Transverse colon (tissue), 4 donors: ENCODE results near the gene ARHGAP24. TPM values are rescaled to one million over a fixed set of nuclear protein-coding genes. Genes with fewer than 3 reads are reported as not detected.

Experiments
- DNase-seq: peaks from one replicate; pipeline ENCODE4 v3.0.0-alpha.2; 2019
- H3K27ac ChIP-seq, 4 donors: fragments of 200-600 bp; sonication (generic); 2 replicates each; pipeline ENCODE4 v1.5.1; 2016 to 2018; ENCODE audit warnings: inconsistent platforms in 4 of 4
- H3K27me3 ChIP-seq: fragments of 200-600 bp; sonication (generic); 2 replicates; pipeline ENCODE4 v1.5.1; 2017; ENCODE audit warnings: inconsistent platforms
- H3K36me3 ChIP-seq, 4 donors: fragments of 200-600 bp; sonication (generic); 2 replicates each; pipeline ENCODE4 v1.5.1; 2017 to 2019; ENCODE audit warnings: inconsistent platforms in 4 of 4
- H3K4me1 ChIP-seq, 4 donors: fragments of 200-600 bp; sonication (generic); 2 replicates each; pipeline ENCODE4 v1.5.1; 2017 to 2020; ENCODE audit warnings: inconsistent platforms in 4 of 4
- H3K4me3 ChIP-seq, 4 donors: fragments of 200-600 bp; sonication (generic); 1 replicate in 1 of 4; 2 replicates in 3 of 4; pipeline versions ENCODE4 v1.5.1 to v1.6.1; 2017 to 2019; ENCODE audit warnings: inconsistent platforms in 4 of 4
- H3K9me3 ChIP-seq, 2 donors: fragments of 200-600 bp; sonication (generic); 2 replicates each; pipeline ENCODE4 v1.5.1; 2017 to 2019; ENCODE audit warnings: inconsistent platforms in 2 of 2
- EP300 ChIP-seq: sonication (generic); formaldehyde crosslinking; IDR thresholded peaks from one replicate; pipeline ENCODE4 v1.6.1; 2017; ENCODE audit warnings: antibody characterized with exemption, low read depth
- POLR2A ChIP-seq: fragments of 450-650 bp; IDR thresholded peaks from one replicate; pipeline ENCODE4 v1.6.1; 2016; ENCODE audit warnings: antibody characterized with exemption, mild to moderate bottlenecking, moderate library complexity
- POLR2AphosphoS5 ChIP-seq, 3 donors: sonication (generic); formaldehyde crosslinking; IDR thresholded peaks; one replicate each; pipeline ENCODE4 v1.6.1; 2016; ENCODE audit warnings: antibody characterized with exemption in 3 of 3
- WGBS, 2 donors: methylation state at CpG; one replicate each; pipeline ENCODE4 v1.1.5; 2018; ENCODE audit warnings: low coverage in 1 of 2; 5-methylcytosine and 5-hydroxymethylcytosine counted together
- in situ Hi-C, 4 donors: fragments of 200-750 bp; cut with MboI; loops; one replicate each; pipeline versions ENCODE4 v1.15.0 to v1.15.1; 2017; ENCODE audit warnings: low sequenced_read_pairs in 3 of 4, low pct_ligation_motif_present in 1 of 4, low pct_unique_long_range_greater_than_20kb in 1 of 4
- intact Hi-C: fragments of 100-400 bp; cut with DNase I; formaldehyde crosslinking; loops from one replicate; pipeline ENCODE4 v1.15.1; 2023; ENCODE audit warnings: low total_unique reads
- total RNA-seq, 4 donors: library from RNA; depleted of rRNA; stranded (reverse); fragments of >200 nt; gene quantifications; one replicate each; pipeline ENCODE4 v1.1.0, GENCODE V29; 2016
- TF ChIP-seq, protein P1 (sequence below), 5 experiments: fragments of 200-600 bp in 3 of 5; fragments of 450-650 bp in 2 of 5; sonication (generic) in 3 of 5; IDR thresholded peaks; 1 replicate in 2 of 5; 2 replicates in 3 of 5; pipeline ENCODE4 v1.5.1; 2016 to 2017; ENCODE audit warnings: antibody characterized with exemption in 5 of 5, inconsistent platforms in 3 of 5, mild to moderate bottlenecking in 2 of 5, moderate library complexity in 1 of 5

The ARHGAP24 gene
- total RNA-seq, 4 donors from 2014 or later, result 4.2 to 32.0 (median 12.6) TPM

DNA sequence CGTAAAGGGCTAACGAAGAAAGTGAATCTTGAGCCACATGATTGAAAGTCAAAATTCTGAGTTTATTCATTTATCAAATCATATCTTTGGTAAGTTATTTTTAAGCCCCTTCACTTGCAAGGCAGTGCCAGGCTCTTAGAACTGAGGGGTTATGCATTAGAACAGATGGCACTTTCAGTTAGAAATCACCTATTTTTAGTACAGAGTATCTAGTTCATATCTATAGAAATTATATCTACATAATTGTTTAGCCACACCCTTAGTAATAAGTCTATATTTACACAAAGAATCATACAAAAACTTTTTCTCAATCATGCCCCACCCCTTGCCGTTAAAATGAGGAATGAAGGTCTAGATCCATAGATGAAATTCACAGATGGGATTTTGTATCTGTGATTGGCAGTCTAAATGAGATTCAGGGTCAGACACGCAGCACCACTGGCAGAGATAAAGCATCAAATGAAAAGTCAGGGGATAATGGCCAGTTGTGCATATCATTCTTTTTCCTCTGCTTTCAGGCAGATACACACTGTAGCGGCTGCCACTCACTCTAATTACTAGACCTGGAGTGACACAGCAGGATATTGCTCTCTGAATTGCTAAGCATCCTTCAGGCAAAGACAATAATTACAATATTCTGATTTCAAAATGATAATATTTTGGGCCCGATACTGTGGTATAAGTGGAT is 444.4 kb downstream of the ARHGAP24 start:
- Histone ChIP-seq H3K4me3 (no peak overlapping the region), H3K27me3 (no peaks in the 10 kb centered on the region), H3K27ac (no peak overlapping the region), H3K9me3 (no peaks in the 10 kb centered on the region), H3K36me3 (no peaks in the 10 kb centered on the region), H3K4me1 (peaks cover 0 to 14% (median 4%) of the 10 kb centered on the region in 4 donors)
- in situ Hi-C loops (no loop called here), intact Hi-C loops (no loop called here)
- TF ChIP-seq, protein P1, sequence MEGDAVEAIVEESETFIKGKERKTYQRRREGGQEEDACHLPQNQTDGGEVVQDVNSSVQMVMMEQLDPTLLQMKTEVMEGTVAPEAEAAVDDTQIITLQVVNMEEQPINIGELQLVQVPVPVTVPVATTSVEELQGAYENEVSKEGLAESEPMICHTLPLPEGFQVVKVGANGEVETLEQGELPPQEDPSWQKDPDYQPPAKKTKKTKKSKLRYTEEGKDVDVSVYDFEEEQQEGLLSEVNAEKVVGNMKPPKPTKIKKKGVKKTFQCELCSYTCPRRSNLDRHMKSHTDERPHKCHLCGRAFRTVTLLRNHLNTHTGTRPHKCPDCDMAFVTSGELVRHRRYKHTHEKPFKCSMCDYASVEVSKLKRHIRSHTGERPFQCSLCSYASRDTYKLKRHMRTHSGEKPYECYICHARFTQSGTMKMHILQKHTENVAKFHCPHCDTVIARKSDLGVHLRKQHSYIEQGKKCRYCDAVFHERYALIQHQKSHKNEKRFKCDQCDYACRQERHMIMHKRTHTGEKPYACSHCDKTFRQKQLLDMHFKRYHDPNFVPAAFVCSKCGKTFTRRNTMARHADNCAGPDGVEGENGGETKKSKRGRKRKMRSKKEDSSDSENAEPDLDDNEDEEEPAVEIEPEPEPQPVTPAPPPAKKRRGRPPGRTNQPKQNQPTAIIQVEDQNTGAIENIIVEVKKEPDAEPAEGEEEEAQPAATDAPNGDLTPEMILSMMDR (IDR thresholded peaks at IDR 0.05), result no peak
- TF ChIP-seq POLR2AphosphoS5 (IDR thresholded peaks at IDR 0.05) (no peak), EP300 (no peak), POLR2A (no peak)
- DNase-seq, result no peak
- WGBS, 2 donors, result 78 to 83% methylated on average over 5 to 6 of the region's 6 CpGs

DNA sequence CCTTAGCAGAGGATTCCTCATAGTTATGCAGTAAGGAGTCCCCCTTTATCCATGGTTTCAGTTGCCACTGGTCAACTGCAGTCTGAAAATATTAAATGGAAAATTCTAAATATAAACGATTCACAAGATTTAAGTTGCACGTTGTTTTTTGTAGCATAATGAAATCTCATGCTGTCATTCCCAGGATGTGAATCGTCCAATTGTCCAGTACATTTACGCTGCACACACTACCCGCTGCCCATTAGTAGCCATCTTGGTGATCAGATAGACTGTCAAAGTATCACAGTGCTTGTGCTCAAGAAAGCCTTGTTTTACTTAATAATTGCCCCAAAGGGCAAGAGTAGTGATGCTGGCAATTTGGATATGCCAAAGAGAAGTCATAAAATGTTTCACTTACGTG is 450.1 kb downstream of the ARHGAP24 start:
- no peak for DNase-seq
- Histone ChIP-seq H3K27me3 (no peaks in the 10 kb centered on the region), H3K27ac (no peak overlapping the region), H3K36me3 (no peaks in the 10 kb centered on the region), H3K4me3 (no peak overlapping the region), H3K9me3 (no peaks in the 10 kb centered on the region), H3K4me1 (peaks cover 7 to 26% (median 16%) of the 10 kb centered on the region in 4 donors)
- TF ChIP-seq POLR2A, result no peak
- no peak for TF ChIP-seq POLR2AphosphoS5 (IDR thresholded peaks at IDR 0.05)
- TF ChIP-seq, protein P1 (IDR thresholded peaks at IDR 0.05), result no peak
- no peak for TF ChIP-seq EP300
- 84 to 89% methylated on average over 6 of the region's 6 CpGs for WGBS, 2 donors
- intact Hi-C loops, result loop anchor here (10.0 kb wide), 1 partner anchor 230 kb away; no protein-coding TSS in a partner anchor
- in situ Hi-C loops, result no loop called here

DNA sequence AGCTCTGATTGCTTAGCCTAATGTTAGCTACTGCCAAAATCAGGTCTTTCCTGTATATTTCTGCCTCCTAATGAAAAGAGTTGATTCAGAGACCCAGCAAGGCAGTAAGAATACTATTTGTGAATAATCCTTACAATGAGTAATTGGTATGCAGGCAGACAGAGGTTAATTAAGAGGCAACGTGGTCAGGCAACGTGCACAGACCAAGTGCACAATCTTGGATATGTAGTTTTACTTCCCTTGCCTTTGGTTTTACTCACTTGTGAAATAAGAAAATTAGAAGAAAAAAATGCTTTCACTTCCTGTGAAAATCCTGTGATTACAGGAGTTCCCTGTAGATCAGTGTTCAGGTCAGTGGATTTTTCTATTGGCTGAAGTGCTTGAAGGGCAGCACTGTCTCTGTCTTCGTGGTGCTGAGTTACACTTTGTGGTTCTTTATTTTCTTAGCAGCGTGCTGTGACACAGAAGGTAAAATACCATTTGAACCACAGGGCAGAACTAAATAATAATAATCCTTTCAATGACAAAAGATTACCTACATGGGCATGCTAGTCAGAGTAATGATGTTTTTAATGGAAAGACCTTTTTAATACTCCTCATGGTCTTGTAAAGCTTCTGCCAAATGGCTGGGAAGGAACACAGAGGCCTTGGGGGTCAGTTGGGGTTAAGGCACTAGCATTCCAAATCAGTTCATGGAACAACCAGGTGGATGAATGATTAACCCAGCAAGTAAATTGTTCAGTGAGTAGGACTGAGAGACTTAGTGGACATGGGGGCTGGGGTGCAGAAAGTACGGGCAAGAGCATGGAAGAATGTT is 454.0 kb downstream of the ARHGAP24 start:
- WGBS, 2 donors, result 35% methylated on average over 5 of the region's 5 CpGs
- Histone ChIP-seq H3K36me3 (no peaks in the 10 kb centered on the region), H3K4me1 (peaks cover 7 to 42% (median 19%) of the 10 kb centered on the region in 4 donors), H3K9me3 (no peaks in the 10 kb centered on the region), H3K27me3 (no peaks in the 10 kb centered on the region), H3K4me3 (peak overlapping the region in 1 of 4 donors; percentile 3), H3K27ac (peak overlapping the region; percentile 61 to 71 (median 65))
- TF ChIP-seq POLR2A, result no peak
- no peak for TF ChIP-seq POLR2AphosphoS5 (IDR thresholded peaks at IDR 0.05)
- TF ChIP-seq EP300, result no peak
- in situ Hi-C loops (no loop called here), intact Hi-C loops (loop anchor here (10.0 kb wide), 1 partner anchor 226 kb away; no protein-coding TSS in a partner anchor)
- DNase-seq, result no peak

GRCh38 chr4:85929961-85930665 is 455.2 kb downstream of the ARHGAP24 start:
- Histone ChIP-seq H3K9me3 (no peaks in the 10 kb centered on the region), H3K27me3 (no peaks in the 10 kb centered on the region), H3K27ac (peak overlapping the region; percentile 61 to 71 (median 65)), H3K36me3 (no peaks in the 10 kb centered on the region), H3K4me1 (peaks cover 7 to 42% (median 19%) of the 10 kb centered on the region in 4 donors), H3K4me3 (peak overlapping the region in 3 of 4 donors; percentile 3 to 36 (median 11))
- in situ Hi-C loops (no loop called here), intact Hi-C loops (loop anchor here (10.0 kb wide), 1 partner anchor 225 kb away; no protein-coding TSS in a partner anchor)
- DNase-seq, result peak; percentile 49
- 21 to 26% methylated on average over 5 to 10 of the region's 10 CpGs for WGBS, 2 donors
- TF ChIP-seq EP300, result no peak
- TF ChIP-seq POLR2AphosphoS5 (IDR thresholded peaks at IDR 0.05), result no peak
- no peak for TF ChIP-seq POLR2A
- TF ChIP-seq, protein P1 (IDR thresholded peaks at IDR 0.05), result no peak
